Testis (tissue), 2 donors: ENCODE measurements around the gene STK40.

Source experiments
- POLR2A ChIP-seq: fragments of 450-650 bp; IDR thresholded peaks from one replicate; pipeline ENCODE4 v1.6.1; 2017; ENCODE audit warnings: antibody characterized with exemption, mild to moderate bottlenecking, moderate library complexity
- TF ChIP-seq, protein P1 (sequence below), 3 experiments: fragments of 450-650 bp in 2 of 3; fragments of 200-600 bp in 1 of 3; sonication (generic) in 1 of 3; IDR thresholded peaks; one replicate each; pipeline ENCODE4 v1.5.1; 2016 to 2019; ENCODE audit warnings: antibody characterized with exemption in 3 of 3, mild to moderate bottlenecking in 2 of 3, moderate library complexity in 1 of 3

GRCh38 chr1:36321119-36321951 is 64.4 kb downstream of the STK40 start:
- TF ChIP-seq POLR2A, result peak; percentile 18
- TF ChIP-seq, protein P1, sequence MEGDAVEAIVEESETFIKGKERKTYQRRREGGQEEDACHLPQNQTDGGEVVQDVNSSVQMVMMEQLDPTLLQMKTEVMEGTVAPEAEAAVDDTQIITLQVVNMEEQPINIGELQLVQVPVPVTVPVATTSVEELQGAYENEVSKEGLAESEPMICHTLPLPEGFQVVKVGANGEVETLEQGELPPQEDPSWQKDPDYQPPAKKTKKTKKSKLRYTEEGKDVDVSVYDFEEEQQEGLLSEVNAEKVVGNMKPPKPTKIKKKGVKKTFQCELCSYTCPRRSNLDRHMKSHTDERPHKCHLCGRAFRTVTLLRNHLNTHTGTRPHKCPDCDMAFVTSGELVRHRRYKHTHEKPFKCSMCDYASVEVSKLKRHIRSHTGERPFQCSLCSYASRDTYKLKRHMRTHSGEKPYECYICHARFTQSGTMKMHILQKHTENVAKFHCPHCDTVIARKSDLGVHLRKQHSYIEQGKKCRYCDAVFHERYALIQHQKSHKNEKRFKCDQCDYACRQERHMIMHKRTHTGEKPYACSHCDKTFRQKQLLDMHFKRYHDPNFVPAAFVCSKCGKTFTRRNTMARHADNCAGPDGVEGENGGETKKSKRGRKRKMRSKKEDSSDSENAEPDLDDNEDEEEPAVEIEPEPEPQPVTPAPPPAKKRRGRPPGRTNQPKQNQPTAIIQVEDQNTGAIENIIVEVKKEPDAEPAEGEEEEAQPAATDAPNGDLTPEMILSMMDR (IDR thresholded peaks at IDR 0.05), result no peak
